Upper lobe of left lung (tissue), 4 donors: ENCODE data around the gene FGGY.

Experiments
- EP300 ChIP-seq, 4 donors: sonication (generic); formaldehyde crosslinking; IDR thresholded peaks; one replicate each; pipeline ENCODE4 v1.5.1; 2017; ENCODE audit warnings: antibody characterized with exemption in 4 of 4, control low read depth in 2 of 4
- POLR2A ChIP-seq, 4 donors: fragments of 450-650 bp; IDR thresholded peaks; one replicate each; pipeline ENCODE4 v1.5.1; 2016 to 2017; ENCODE audit warnings: antibody characterized with exemption in 4 of 4, mild to moderate bottlenecking in 2 of 4
- POLR2AphosphoS5 ChIP-seq, 2 donors: sonication (generic); formaldehyde crosslinking; IDR thresholded peaks; one replicate each; pipeline ENCODE4 v1.5.1; 2017; ENCODE audit warnings: antibody characterized with exemption in 2 of 2

DNA sequence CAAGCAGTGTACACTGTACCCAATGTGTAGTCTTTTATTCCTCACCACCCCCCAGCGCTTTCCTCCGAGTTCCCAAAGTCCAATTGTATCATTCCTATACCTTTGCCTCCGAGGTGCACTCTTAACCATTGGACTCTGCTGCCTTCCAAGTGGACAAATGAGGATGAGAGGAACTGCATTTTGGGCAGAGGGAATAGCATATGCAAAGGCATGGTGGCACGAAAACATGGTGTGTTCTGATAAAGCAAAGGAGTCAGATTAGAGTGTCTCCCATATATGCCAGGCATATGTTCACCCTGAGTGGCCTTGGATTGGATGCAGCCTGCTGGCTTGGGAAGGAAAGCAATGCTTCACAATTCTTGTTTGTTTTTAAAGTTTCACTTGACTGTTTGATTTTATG lies 25.5 kb downstream of the FGGY start:
- no peak for TF ChIP-seq POLR2A (IDR thresholded peaks at IDR 0.05)
- no peak for TF ChIP-seq EP300 (IDR thresholded peaks at IDR 0.05)
- TF ChIP-seq POLR2AphosphoS5 (IDR thresholded peaks at IDR 0.05): no peak
